ENCODE data around the gene ZDBF2. TPM values are rescaled to one million over a fixed set of nuclear protein-coding genes. Genes with fewer than 3 reads are reported as not detected.

The ZDBF2 gene
- total and polyA plus RNA-seq, 9 of the 15 experiments (the other 6 are each of a cell fraction or from before 2014, with no cell fraction given) = 0.01 to 0.04 (median 0.03) TPM; not detected in 3

DNA sequence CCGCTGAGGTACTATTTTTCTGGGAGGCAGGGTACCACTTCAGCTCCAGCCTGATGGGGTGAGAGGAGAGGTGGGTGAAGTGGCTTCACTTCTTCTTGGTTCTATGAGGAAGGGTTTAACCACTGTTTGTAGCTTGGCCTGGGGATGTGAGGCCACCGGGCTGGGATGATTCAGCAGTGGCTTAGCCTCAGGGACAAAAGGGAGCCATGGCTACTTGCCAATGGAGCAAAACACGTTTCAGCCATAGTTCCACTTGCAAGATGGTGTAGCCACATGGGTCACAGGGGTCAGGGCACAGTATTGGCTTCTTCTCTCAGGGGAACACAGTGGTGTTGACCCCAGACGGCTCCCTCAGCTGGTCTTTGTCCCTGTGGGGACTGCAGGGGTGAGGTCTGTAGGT is 14.9 kb downstream of the ZDBF2 start:
- Histone ChIP-seq H3K9ac (ENCODE audit: insufficient read depth in 1 of 2, low read depth in 2 of 2, low read length in 2 of 2) (no peak overlapping the region), H4K20me1 (replicated peaks; ENCODE audit: control insufficient read depth, insufficient read depth, low read length) (no peaks in the 10 kb centered on the region), H3K4me3 (no peak overlapping the region), H3K9me3 (replicated peaks; ENCODE audit: control insufficient read depth, insufficient read depth, low read depth, low read length) (no peaks in the 10 kb centered on the region), H3K4me2 (ENCODE audit: insufficient read depth, low read length) (no peak overlapping the region), H3K27me3 (ENCODE audit: control insufficient read depth in 2 of 2, insufficient read depth in 2 of 2, low read length in 2 of 2) (no peaks in the 10 kb centered on the region), H3K27ac (ENCODE audit: extremely low read depth, low read depth, low read length) (no peak overlapping the region), H2AFZ (ENCODE audit: low read depth, low read length) (no peak overlapping the region), H3K36me3 (ENCODE audit: control insufficient read depth, insufficient read depth, low read length) (no peaks in the 10 kb centered on the region), H3K4me1 (replicated peaks in 1 of 2; ENCODE audit: control insufficient read depth in 2 of 2, insufficient read depth in 2 of 2, low read length in 2 of 2) (no peaks in the 10 kb centered on the region), H3K9me1 (ENCODE audit: control insufficient read depth, insufficient read depth, low read length) (no peaks in the 10 kb centered on the region), H3K79me2 (ENCODE audit: control insufficient read depth, insufficient read depth, low read length) (no peaks in the 10 kb centered on the region)
- CTCF ChIA-PET (ENCODE audit: low intra/inter-chr PET ratio) = no interaction called here
- intact Hi-C loops (cut with micrococcal nuclease) = no loop called here
- 0% methylated on average over 3 of the region's 4 CpGs for WGBS (ENCODE audit: insufficient coverage, low coverage, missing lambda C conversion rate)
- no peak for ATAC-seq
- TF ChIP-seq UBTF (IDR thresholded peaks at IDR 0.05; ENCODE audit: borderline replicate concordance in 1 of 2, low read depth in 2 of 2, low read length in 2 of 2) (no peak), SUPT5H (IDR thresholded peaks at IDR 0.05) (no peak), ZC3H4 (CRISPR knock-in tag; IDR thresholded peaks at IDR 0.05; ENCODE audit: borderline replicate concordance) (no peak), STAT5A (IDR thresholded peaks at IDR 0.05; ENCODE audit: borderline replicate concordance, low read length) (no peak), ETV6 (IDR thresholded peaks at IDR 0.05; ENCODE audit: borderline replicate concordance in 1 of 2, low read depth in 2 of 2, low read length in 1 of 2) (no peak), ETV6 (CRISPR knock-in tag; IDR thresholded peaks at IDR 0.05; ENCODE audit: borderline replicate concordance) (no peak)
- TF ChIP-seq, protein P1, sequence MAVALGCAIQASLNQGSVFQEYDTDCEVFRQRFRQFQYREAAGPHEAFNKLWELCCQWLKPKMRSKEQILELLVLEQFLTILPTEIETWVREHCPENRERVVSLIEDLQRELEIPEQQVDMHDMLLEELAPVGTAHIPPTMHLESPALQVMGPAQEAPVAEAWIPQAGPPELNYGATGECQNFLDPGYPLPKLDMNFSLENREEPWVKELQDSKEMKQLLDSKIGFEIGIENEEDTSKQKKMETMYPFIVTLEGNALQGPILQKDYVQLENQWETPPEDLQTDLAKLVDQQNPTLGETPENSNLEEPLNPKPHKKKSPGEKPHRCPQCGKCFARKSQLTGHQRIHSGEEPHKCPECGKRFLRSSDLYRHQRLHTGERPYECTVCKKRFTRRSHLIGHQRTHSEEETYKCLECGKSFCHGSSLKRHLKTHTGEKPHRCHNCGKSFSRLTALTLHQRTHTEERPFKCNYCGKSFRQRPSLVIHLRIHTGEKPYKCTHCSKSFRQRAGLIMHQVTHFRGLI (CRISPR knock-in tag; IDR thresholded peaks at IDR 0.05) = no peak
- no peak for DNase-seq (ENCODE audit: extremely low read depth in 1 of 4, low spot score in 3 of 4)
- BruUV-seq (replicated peaks) = no TSS peak
- POLR2A ChIA-PET = interaction anchor here (1.2 kb wide), 1 partner anchor 9 kb away, joined by 4 read pairs; no protein-coding TSS in a partner anchor
- FAIRE-seq = no peak
- in situ Hi-C loops (cut with MboI) = no loop called here

Measured in K562 (cell line).